ENCODE measurements around the gene AK8. TPM values are rescaled to one million over a fixed set of nuclear protein-coding genes. Genes with fewer than 3 reads are reported as not detected.
A peak's percentile ranks its signal among the peaks of the same experiment; 100 is the strongest.

The AK8 gene
- 1 to 10 TPM; 1.4 to 4.6 (median 3.5) TPM for polyA plus RNA-seq (ENCODE audit: insufficient read depth in 1 of 5, insufficient read length in 5 of 5, low replicate concordance in 1 of 5)
- long read RNA-seq, donor 1, partial matches to known transcripts, result 17 of 30 reads
- long read RNA-seq, donor 1, other reads (novel, unspliced or antisense), result 13 of 30 reads
- long read RNA-seq, donor 2, result 0 reads
- long read RNA-seq, donor 3, partial matches to known transcripts, result 0 of 1 reads
- long read RNA-seq, donor 3, other reads (novel, unspliced or antisense), result 0 of 1 reads
- long read RNA-seq, donor 4, result 0 reads
- long read RNA-seq, donor 5, result 0 reads
- long read RNA-seq, donor 6, result 0 reads
- long read RNA-seq, donor 7, partial matches to known transcripts, result 10 of 27 reads
- long read RNA-seq, donor 7, other reads (novel, unspliced or antisense), result 15 of 27 reads
- long read RNA-seq, donor 8, result 0 reads

DNA sequence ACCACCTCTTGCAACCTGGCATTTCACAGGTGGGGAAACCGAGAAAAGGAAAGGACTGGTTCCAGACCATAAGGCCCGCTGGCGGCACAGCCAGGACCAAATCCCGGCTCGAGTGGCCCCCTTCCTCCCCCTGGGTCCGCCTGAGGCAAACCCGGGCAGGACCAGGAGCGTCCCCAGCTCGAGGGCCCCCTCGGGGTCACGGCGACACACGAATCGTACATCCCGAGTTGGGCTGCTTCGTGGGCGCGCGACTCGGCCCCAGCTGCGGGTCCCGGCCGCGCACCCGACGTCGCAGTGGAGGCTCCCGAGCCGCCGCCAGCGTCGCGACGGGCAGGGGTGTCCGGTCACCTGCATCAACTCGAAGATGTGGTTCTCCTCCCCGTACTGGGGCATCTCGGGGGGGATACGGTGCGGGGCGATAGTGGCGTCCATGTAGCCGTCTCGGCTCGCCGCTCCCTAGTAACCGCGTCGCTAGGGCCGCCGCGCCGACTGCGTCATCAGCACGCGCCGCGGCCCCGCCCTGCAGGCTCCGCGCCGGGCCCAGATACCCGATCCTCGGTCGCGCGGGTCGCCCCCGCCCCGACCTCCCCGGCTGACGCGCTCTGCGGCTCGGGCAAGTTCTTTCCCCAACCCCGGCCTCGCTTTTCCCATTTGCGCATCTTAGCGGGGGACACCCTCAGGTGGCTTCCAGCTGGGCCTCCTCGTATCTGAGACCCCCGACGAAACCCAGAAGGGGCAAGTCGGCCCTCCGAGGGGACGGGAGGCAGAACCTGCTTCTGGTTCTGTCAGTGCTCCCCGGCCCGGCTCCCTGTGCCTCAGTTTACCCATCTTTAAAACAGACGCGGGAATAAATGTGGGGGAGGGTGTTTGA lies at the start of gene AK8:
Gene AK8 (minus strand): TSS at position 461 of the 871 bp plus-strand sequence. CDS start 29 bp downstream, at position 432.
- peak; percentile 77 to 86 for DNase-seq

- DNase-seq, result no peak
These were observed 49.6 kb upstream of the AK8 start for GRCh38 chr9:132927704-132928103.

DNA sequence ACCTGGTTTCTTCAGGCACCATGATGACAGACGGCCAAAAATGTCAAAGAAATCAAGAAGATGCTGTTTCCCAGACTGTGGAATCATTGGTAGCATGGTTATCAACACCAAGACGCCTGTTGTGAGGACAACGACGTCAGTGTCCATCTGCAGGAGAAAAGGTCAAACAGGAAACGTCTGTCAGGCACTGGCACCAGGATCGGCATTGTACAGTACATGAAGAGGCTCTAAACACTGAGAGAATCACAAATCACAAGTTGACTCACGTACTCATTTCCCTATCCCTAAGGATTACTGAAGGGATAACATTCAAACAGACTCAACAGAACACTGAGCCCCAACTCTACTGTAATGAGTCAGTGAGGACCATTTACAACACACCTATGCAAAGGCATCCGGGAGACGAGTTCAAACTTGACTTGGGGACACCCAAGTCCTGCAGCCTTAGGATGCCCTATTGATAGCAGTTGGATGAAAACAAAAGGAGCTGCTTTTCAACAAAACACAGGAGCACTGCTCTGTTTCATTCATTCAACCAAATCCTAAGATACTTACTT lies 45.3 kb upstream of the AK8 start:
- DNase-seq, result no peak

- no peak for DNase-seq
These were observed 41.7 kb upstream of the AK8 start for GRCh38 chr9:132919614-132920268.

DNA sequence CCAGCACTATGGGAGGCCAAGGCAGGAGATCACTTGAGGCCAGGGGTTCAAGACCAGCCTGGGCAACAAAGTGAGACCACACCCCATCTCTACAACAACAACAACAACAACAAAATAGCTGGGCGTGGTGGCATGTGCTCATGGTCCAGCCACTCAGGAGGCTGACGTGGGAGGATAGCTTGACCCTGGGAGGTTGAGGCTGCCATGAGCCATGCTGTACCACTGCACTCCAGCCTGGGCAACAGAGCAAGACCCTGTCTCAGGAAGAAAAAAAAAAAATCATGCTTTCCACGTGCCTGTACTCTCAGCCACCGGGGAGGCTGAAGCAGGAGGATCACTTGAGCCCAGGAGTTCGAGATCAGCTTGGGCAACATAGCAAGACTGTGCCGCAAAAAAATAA lies 36.8 kb upstream of the AK8 start:
- DNase-seq, result no peak

- no peak for DNase-seq
These were observed 34.0 kb upstream of the AK8 start for GRCh38 chr9:132912131-132912530.

- DNase-seq, result no peak
These were observed 32.3 kb upstream of the AK8 start for GRCh38 chr9:132910376-132910775.

GRCh38 chr9:132909311-132909710 lies 31.2 kb upstream of the AK8 start:
- DNase-seq, result no peak

GRCh38 chr9:132908635-132909034 lies 30.6 kb upstream of the AK8 start:
- no peak for DNase-seq

GRCh38 chr9:132905726-132906125 lies 27.6 kb upstream of the AK8 start:
- no peak for DNase-seq

- no peak for DNase-seq
These were observed 25.7 kb upstream of the AK8 start for GRCh38 chr9:132903574-132904492.

- peak; percentile 57 to 74 for DNase-seq
These were observed 24.1 kb upstream of the AK8 start for GRCh38 chr9:132901858-132902831.

DNA sequence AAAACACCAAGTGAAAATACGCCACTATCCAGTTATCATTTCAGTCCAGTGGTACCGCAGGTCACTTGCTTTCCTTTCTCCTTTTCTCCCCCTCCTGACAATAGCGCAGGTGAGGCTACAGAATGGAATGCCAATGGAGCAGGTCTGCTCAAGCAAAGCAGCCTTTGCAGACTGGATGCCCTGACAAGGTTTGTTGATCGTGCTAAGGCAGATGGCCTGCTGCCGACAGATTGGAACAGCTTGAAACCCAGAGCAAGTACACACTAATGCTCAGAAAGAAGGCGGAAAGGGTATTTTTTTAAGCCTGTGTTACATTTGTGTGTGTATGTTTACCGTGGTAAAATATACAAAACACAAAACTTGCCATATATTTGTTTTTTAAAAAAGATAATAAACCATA lies 20.0 kb upstream of the AK8 start:
- DNase-seq, result no peak

GRCh38 chr9:132896906-132897305 lies 18.8 kb upstream of the AK8 start:
- DNase-seq, result no peak

GRCh38 chr9:132896264-132896663 lies 18.2 kb upstream of the AK8 start:
- DNase-seq, result no peak

- peak; percentile 32 to 34 for DNase-seq
These were observed 17.1 kb upstream of the AK8 start for GRCh38 chr9:132894862-132895835.

DNA sequence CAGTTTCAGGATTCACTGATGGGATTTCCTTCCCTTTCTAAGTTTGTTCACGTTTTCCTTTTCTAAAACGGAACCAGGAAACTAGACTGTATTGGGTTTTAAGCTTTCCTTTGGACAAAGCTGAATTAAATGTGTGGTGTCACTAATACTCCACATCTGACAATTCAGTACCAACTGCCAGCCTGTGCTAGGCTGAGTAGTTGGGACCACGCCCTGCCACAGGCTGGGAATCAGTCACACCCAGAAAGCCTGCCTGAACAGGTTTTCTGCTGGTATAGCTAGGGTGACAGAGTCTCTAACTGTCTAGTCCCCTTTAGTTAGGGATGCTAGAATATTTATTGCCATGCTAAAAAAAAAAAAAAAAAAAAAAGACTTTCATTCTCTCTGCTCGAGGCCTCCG lies 16.3 kb upstream of the AK8 start:
- no peak for DNase-seq

DNA sequence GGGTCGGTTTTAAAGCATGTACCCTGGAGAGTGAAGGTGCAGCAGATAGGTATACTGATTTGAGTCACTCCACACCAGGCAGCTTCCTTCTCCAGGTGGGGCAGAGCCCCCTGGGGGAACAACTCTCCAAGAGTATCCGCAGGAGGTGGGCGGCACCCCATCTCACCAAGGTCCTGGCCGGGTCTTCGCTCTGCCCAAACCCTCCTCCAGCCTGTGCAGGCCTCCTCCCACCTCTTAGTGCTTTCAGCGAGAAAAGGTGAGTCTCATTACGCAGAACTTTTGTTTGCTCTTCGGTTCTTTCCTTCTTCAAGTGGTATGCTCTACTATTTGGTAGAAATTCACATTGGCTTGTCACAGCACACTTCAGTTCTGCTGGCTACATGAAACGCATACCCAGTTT lies 14.3 kb upstream of the AK8 start:
- DNase-seq, result peak in 1 of 2 donors; percentile 24
